ENCODE results near the gene CDH8.

The CDH8 gene

GRCh38 chr16:61945511-61945910, 90.7 kb downstream of the CDH8 start:
- DNase-seq = no peak
- H3K9me3 ChIP-seq (ENCODE audit: severe bottlenecking) = no peaks in the 10 kb centered on the region
- H3K27ac ChIP-seq = no peak overlapping the region
- no peak overlapping the region for H3K4me3 ChIP-seq (ENCODE audit: low read depth, low read length)
- TF ChIP-seq, protein P1, sequence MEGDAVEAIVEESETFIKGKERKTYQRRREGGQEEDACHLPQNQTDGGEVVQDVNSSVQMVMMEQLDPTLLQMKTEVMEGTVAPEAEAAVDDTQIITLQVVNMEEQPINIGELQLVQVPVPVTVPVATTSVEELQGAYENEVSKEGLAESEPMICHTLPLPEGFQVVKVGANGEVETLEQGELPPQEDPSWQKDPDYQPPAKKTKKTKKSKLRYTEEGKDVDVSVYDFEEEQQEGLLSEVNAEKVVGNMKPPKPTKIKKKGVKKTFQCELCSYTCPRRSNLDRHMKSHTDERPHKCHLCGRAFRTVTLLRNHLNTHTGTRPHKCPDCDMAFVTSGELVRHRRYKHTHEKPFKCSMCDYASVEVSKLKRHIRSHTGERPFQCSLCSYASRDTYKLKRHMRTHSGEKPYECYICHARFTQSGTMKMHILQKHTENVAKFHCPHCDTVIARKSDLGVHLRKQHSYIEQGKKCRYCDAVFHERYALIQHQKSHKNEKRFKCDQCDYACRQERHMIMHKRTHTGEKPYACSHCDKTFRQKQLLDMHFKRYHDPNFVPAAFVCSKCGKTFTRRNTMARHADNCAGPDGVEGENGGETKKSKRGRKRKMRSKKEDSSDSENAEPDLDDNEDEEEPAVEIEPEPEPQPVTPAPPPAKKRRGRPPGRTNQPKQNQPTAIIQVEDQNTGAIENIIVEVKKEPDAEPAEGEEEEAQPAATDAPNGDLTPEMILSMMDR (IDR thresholded peaks at IDR 0.05; ENCODE audit: low read depth, low read length) = no peak
- H3K27me3 ChIP-seq (ENCODE audit: insufficient read depth, low read depth, severe bottlenecking) = peaks cover 36% of the 10 kb centered on the region
- no peaks in the 10 kb centered on the region for H3K36me3 ChIP-seq

DNA sequence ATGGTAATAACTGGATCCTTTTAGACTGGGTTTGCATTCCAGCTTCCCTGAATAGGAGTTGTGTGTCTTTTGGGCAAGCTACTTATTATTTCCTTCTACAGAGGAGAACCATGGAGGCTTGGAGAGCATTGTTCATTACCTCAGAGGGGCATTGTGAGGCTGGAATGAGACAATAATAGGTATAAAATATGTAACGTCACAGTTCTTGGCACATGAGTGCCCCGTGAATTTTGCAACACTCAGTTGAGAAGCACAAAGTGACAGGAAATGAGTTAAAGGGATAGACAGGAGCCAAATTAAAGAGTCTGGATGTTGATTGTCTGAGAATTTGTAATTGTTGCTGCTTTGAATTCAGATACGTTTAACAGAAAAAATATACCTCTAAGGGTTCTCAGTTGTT, 92.2 kb downstream of the CDH8 start:
- TF ChIP-seq, protein P1 (IDR thresholded peaks at IDR 0.05; ENCODE audit: low read depth, low read length) = no peak
- peaks cover 29% of the 10 kb centered on the region for H3K27me3 ChIP-seq (ENCODE audit: insufficient read depth, low read depth, severe bottlenecking)
- DNase-seq = no peak
- H3K36me3 ChIP-seq = no peaks in the 10 kb centered on the region
- no peaks in the 10 kb centered on the region for H3K9me3 ChIP-seq (ENCODE audit: severe bottlenecking)
- no peak overlapping the region for H3K4me3 ChIP-seq (ENCODE audit: low read depth, low read length)
- H3K27ac ChIP-seq = no peak overlapping the region

DNA sequence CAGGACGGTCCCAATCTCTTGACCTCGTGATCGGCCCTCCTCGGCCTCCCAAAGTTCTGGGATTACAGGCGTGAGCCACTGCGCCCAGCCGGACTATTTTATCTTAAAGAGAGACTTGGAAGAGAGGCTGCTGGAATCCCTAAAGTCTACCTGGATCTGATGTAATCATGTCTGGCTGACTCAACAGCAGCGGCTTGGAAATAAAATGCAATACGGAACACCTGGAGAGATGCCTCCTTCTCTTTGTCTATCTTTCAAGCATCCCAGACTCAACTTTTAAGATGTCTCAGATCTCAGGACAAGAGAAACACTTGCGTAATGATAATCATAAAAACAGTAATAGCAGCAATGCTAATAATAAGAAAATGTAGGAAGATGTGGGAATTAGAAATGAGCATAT, 95.6 kb downstream of the CDH8 start:
- Histone ChIP-seq H3K27me3 (ENCODE audit: insufficient read depth, low read depth, severe bottlenecking) (peaks cover 26% of the 10 kb centered on the region), H3K36me3 (no peaks in the 10 kb centered on the region), H3K9me3 (ENCODE audit: severe bottlenecking) (no peaks in the 10 kb centered on the region), H3K27ac (no peak overlapping the region), H3K4me3 (ENCODE audit: low read depth, low read length) (no peak overlapping the region)
- no peak for DNase-seq
- TF ChIP-seq, protein P1 (IDR thresholded peaks at IDR 0.05; ENCODE audit: low read depth, low read length) = no peak

DNA sequence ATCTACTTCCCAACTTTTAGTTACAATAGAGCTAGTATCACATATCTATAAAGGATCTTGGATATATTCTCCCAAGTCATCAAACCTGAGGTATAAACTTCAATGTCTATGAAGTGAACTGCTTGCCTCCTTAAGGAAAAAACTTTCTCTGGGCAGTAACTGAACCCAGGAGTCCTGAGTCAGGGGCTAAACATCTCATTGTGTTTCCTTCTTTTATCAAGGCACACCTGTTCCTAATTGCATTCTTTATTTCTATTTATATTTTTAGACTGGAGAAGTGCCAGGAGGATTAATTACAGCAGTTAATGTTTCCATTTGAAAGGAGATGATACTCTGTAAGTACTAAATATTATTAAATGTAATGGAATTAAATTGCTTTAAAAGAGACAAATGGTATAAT, 98.6 kb downstream of the CDH8 start:
- no peaks in the 10 kb centered on the region for H3K36me3 ChIP-seq
- no peak for DNase-seq
- H3K9me3 ChIP-seq (ENCODE audit: severe bottlenecking) = no peaks in the 10 kb centered on the region
- TF ChIP-seq, protein P1 (IDR thresholded peaks at IDR 0.05; ENCODE audit: low read depth, low read length) = no peak
- H3K27ac ChIP-seq = no peak overlapping the region
- no peak overlapping the region for H3K4me3 ChIP-seq (ENCODE audit: low read depth, low read length)
- peaks cover 32% of the 10 kb centered on the region for H3K27me3 ChIP-seq (ENCODE audit: insufficient read depth, low read depth, severe bottlenecking)

- Histone ChIP-seq H3K27ac (no peak overlapping the region), H3K27me3 (ENCODE audit: insufficient read depth, low read depth, severe bottlenecking) (peaks cover 22% of the 10 kb centered on the region), H3K9me3 (ENCODE audit: severe bottlenecking) (no peaks in the 10 kb centered on the region), H3K4me3 (ENCODE audit: low read depth, low read length) (no peak overlapping the region), H3K36me3 (no peaks in the 10 kb centered on the region)
- no peak for DNase-seq
- TF ChIP-seq, protein P1 (IDR thresholded peaks at IDR 0.05; ENCODE audit: low read depth, low read length) = peak; percentile 21; the same call in 1 of the 2 replicates
Measured at GRCh38 chr16:61936522-61936921, 99.7 kb downstream of the CDH8 start.

DNA sequence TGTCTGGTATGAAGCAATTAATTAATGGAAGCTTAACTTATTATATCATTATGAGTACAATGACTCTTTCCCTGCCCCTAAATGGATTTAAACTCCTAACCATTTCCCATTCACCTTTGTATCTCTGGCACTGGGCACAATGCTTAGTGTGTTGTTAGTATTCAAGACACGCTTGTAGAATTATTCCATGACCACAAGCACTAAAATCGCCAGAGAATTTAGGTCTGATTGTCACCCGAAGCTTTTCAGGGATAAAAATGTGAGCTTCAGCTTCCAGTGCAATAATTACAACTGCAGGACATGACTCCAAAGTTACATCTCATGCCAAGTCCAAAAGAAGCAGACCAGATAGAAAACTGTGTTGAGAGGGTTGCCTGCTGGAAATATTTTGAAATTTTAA, 101.6 kb downstream of the CDH8 start:
- no peak for DNase-seq
- H3K27me3 ChIP-seq (ENCODE audit: insufficient read depth, low read depth, severe bottlenecking) = peaks cover 29% of the 10 kb centered on the region
- H3K4me3 ChIP-seq (ENCODE audit: low read depth, low read length) = no peak overlapping the region
- TF ChIP-seq, protein P1 (IDR thresholded peaks at IDR 0.05; ENCODE audit: low read depth, low read length) = no peak
- no peaks in the 10 kb centered on the region for H3K9me3 ChIP-seq (ENCODE audit: severe bottlenecking)
- H3K27ac ChIP-seq = no peak overlapping the region
- H3K36me3 ChIP-seq = no peaks in the 10 kb centered on the region
